LNCAP (cell line): ENCODE data around the gene EXD3.

Experiments used
- TF ChIP-seq, protein P1 (sequence below): fragments of 450-650 bp; IDR thresholded peaks from 2 replicates; pipeline ENCODE4 v1.5.1; 2017; ENCODE audit warnings: mild to moderate bottlenecking

The EXD3 gene

DNA sequence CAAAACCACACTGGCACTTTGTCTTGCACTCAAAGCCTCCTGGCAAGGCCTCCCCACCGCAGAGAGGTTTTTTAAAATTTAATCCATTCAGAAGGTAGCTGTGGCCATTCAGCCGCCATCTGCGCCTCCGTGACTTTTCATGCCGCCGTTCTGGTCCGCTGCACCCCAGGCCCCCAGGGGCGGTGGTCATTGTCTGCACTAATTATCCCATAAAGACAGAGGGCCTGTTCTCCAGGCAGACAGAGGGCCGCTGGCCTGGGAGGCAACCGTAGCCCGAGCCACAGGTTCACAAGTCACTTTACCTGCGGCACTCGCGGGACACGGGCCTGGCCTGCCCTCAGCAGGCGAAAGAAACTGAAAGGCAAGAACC lies 49.4 kb downstream of the EXD3 start:
- TF ChIP-seq, protein P1, sequence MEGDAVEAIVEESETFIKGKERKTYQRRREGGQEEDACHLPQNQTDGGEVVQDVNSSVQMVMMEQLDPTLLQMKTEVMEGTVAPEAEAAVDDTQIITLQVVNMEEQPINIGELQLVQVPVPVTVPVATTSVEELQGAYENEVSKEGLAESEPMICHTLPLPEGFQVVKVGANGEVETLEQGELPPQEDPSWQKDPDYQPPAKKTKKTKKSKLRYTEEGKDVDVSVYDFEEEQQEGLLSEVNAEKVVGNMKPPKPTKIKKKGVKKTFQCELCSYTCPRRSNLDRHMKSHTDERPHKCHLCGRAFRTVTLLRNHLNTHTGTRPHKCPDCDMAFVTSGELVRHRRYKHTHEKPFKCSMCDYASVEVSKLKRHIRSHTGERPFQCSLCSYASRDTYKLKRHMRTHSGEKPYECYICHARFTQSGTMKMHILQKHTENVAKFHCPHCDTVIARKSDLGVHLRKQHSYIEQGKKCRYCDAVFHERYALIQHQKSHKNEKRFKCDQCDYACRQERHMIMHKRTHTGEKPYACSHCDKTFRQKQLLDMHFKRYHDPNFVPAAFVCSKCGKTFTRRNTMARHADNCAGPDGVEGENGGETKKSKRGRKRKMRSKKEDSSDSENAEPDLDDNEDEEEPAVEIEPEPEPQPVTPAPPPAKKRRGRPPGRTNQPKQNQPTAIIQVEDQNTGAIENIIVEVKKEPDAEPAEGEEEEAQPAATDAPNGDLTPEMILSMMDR = no peak

DNA sequence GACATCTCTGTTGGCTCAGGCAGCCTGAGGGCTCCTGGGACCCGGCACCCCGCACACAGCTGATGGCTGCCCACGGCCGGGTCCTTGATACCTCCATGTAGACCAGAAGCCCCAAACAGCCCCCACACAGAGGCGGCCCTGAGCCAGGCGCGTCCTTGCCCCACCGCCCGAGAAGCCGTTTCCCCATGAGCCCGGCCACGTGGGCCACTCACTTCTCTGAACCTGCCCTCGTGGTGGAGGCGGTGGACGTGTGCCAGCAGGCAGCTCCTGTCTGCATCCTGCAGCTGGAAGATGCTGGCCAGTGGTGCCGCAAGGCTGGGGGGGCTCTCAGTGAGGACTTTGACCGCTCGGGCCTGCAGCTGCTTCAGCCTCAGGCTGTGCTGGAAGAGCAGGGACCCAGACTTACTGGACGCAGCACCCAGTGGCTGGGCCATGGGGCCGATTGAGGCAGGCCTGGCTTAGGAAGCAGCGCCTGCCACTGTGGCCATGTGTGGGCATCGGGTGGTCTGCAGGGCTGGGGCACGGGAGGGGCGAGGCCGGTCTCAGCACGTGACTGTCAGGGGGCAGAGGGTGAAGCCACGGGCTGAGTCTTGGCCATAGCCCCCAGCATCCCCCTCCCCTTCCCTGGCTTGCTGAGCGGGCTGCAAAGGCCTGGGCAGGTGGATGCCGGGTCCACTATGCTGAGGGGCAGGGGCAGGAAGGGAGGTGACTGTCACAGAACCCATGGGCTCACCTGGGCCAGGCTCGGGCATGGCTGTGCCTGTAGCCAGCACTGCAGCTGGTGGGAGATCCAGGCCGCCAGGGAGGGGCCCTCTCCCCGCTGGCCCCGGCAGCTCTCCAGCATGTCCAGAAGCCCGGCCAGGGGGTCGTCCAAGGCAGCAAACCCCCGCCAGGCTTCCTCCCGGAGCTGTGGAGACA lies 50.0 kb downstream of the EXD3 start:
- TF ChIP-seq, protein P1 = no peak

DNA sequence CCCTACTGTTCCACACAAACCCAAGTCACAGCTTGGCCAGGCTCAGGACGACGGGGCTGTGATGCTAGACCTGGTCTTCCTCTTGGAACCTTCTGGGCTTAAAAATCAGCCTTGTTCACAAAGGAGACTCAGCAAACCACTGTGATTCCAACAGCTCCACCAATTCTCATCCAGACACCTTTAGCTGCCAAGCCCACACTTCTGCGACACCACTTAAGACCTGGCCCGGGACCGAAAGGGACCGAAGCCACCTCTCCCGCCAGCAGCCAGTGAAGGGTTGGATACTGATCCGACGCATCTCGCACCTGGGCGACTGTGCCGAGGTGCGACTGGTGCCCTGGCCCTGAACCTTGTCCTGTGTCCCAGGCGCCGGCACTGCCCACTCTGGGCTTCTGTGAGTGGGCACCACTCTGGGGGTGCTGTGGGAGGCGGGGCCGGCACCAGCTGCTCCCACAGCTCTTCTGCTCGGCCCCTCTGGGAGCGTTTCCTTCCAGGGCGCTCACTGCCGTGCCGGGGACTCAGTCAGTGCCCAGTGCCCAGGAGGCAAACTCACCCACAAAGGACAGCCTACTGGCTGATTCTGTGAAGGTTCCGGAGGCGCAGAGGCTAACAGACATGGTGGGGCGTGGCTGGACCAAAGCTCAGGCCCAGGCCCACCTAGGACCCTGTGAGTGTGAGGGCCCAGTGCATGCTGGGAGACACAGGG lies 50.9 kb downstream of the EXD3 start:
- TF ChIP-seq, protein P1 = no peak

DNA sequence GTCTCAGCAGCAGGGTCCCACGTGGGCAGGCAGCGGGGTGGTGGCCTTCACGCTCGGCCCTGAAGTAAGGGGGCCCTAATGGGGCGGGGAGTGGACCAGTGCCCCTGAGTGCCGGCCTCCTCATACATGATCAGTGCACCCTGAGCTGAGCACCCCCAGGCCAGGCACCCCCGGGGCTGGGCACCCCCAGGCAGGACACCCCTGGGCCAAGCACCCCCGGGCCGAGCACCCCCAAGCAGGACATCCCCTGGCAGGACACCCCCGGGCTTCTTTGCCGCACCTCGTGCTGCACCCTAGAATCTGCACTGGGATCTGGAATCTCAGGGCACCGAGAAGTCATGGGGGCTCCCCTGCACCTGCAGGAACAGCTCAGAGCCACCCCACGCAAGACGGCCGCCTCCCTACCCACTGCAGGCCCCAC lies 51.4 kb downstream of the EXD3 start:
- TF ChIP-seq, protein P1 = no peak

DNA sequence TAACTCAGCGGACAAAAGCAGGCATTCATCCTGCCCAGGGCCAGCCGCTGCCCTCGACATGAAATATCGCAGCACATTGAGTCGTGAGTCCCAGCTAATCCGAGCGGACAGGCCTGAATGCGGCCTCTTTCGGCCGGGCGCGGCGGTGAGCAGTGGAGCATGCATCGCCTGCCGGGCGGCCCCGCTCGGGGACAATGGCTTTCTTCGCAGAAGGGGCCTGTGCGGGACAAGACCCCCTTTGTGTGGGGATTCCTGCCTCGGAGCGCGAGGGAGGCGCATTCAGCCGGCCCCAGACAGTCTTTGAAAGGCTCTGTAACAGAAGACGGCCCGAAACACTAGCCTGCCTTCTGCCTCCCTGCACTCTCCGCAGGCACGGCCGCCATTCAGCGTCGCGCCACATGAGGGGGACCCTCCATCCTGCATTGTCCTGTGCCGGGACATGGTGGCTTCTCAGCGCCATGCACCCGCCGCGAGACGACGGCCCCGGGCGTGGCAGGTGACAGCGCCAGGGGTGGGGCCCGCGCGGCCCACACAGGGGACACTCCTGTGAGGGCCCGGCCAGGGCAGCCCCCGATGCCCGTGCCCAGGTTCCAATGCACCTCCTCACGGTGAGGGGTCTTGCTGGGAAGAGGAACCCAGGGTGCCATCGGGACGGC lies 52.0 kb downstream of the EXD3 start:
- TF ChIP-seq, protein P1 = no peak

DNA sequence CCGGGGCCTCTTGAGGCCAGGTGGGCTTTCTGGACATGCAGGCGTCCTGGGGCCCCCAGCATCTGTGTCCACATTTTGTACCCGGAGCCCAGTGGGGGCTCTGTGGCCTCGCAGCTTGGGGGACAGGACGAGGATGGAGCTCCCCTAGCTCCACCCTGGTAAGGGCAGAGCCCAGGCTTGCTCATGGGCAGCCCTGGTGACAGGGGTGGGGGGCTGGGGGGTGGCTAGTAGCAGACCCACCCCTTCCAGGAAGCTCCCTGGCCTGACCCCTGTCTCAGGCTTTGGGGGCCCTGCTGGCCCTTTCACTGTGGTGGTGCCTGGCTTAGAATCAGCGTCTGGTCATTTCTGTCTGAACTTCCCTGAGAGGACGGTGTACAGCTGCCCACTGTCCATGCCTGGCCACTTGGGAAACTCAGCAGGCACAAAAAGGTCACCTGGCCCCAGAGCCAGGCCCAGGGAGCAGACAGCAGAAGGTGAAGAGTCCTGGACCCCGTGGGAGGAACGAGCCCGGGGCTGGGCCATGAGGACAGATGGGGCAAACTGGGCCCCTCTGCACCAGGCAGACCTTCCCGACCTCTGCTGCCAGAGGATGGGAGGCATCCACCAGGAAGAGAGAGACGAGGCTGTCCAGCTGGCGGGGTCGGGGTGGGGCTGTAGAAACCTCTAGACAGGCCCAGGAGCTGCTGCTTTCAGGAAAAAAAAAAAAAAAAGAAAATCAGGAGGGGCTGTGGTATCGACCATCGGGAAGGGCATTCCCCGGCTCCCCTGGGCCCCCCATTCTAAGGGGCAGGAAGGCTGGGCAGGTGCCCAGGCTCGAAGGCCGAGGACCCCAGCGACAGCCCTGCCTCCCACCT lies 52.8 kb downstream of the EXD3 start:
- TF ChIP-seq, protein P1 = no peak
